ENCODE results near the gene RTN4RL2. TPM values are rescaled to one million over a fixed set of nuclear protein-coding genes. Genes with fewer than 3 reads are reported as not detected.

The RTN4RL2 gene
- total RNA-seq, 1 experiment from 2014 or later = 0.90 TPM

GRCh38 chr11:57419146-57419545 is 41.2 kb upstream of the RTN4RL2 start:
- ChIA-PET CTCF (no interaction called here), POLR2A (no interaction called here)
- H3K27ac ChIP-seq (ENCODE audit: low read length) = no peak overlapping the region
- BruUV-seq (replicated peaks) = no TSS peak
- in situ Hi-C loops (cut with HindIII; ENCODE audit: low pct_unique_long_range_greater_than_20kb, low sequenced_read_pairs) = no loop called here
- intact Hi-C loops (cut with micrococcal nuclease; ENCODE audit: unreplicated experiment) = no loop called here
- DNase-seq (ENCODE audit: low read depth, low spot score) = no peak
- no peak overlapping the region for H3K4me3 ChIP-seq (ENCODE audit: low read depth in 2 of 2, low read length in 2 of 2)
- no peaks in the 10 kb centered on the region for H3K4me1 ChIP-seq (ENCODE audit: control insufficient read depth, insufficient read depth, low read length)
- no peaks in the 10 kb centered on the region for H3K9me3 ChIP-seq (ENCODE audit: control insufficient read depth, insufficient read depth, low read depth, low read length)
- TF ChIP-seq TCF7L2 (IDR thresholded peaks at IDR 0.05; ENCODE audit: low read depth, low read length) (no peak), SIN3A (IDR thresholded peaks at IDR 0.05; ENCODE audit: borderline replicate concordance, insufficient read depth, low read depth, low read length) (no peak), POLR2AphosphoS5 (IDR thresholded peaks at IDR 0.05; ENCODE audit: low read depth, low read length) (no peak), CTCF (IDR thresholded peaks at IDR 0.05) (no peak), REST (IDR thresholded peaks at IDR 0.05; ENCODE audit: insufficient read depth in 1 of 2, low read depth in 2 of 2, low read length in 1 of 2) (no peak)
- ATAC-seq = no peak
- no peaks in the 10 kb centered on the region for H3K36me3 ChIP-seq (ENCODE audit: control insufficient read depth, insufficient read depth, low read length)
- no peaks in the 10 kb centered on the region for H3K27me3 ChIP-seq (ENCODE audit: control insufficient read depth, insufficient read depth, low read length)

DNA sequence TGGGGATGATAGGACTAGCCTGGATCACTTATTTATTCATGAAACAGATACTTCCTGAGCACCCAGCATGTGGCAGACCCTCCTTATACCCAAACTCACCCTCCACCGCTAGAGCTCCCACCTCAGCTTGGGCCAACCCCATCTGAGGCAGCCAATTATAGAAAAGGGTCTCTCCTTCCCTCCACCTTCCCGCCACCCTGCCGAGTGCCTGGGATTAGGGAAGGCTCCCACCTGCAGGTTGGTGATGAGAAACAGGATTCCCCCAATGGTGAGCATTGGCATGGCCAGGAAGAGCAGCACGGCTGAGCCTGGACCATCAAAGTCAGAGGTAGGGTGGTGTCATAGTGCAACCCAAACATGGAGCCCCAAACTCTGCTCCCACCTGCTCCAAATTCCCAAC is 39.3 kb upstream of the RTN4RL2 start:
- ATAC-seq = no peak
- POLR2A ChIA-PET = no interaction called here
- intact Hi-C loops (cut with micrococcal nuclease; ENCODE audit: unreplicated experiment) = no loop called here
- no peak for DNase-seq (ENCODE audit: low read depth, low spot score)
- H3K27me3 ChIP-seq (ENCODE audit: control insufficient read depth, insufficient read depth, low read length) = no peaks in the 10 kb centered on the region
- CTCF ChIA-PET = no interaction called here
- H3K4me1 ChIP-seq (ENCODE audit: control insufficient read depth, insufficient read depth, low read length) = no peaks in the 10 kb centered on the region
- in situ Hi-C loops (cut with HindIII; ENCODE audit: low pct_unique_long_range_greater_than_20kb, low sequenced_read_pairs) = no loop called here
- no TSS peak for BruUV-seq (replicated peaks)
- H3K36me3 ChIP-seq (ENCODE audit: control insufficient read depth, insufficient read depth, low read length) = no peaks in the 10 kb centered on the region
- no peak overlapping the region for H3K27ac ChIP-seq (ENCODE audit: low read length)
- H3K4me3 ChIP-seq (ENCODE audit: low read depth in 2 of 2, low read length in 2 of 2) = no peak overlapping the region
- no peak for TF ChIP-seq POLR2AphosphoS5 (IDR thresholded peaks at IDR 0.05; ENCODE audit: low read depth, low read length)
- no peaks in the 10 kb centered on the region for H3K9me3 ChIP-seq (ENCODE audit: control insufficient read depth, insufficient read depth, low read depth, low read length)

GRCh38 chr11:57421805-57422204 is 38.5 kb upstream of the RTN4RL2 start:
- ChIA-PET POLR2A (no interaction called here), CTCF (no interaction called here)
- H3K4me1 ChIP-seq (ENCODE audit: control insufficient read depth, insufficient read depth, low read length) = peaks cover 5% of the 10 kb centered on the region
- TF ChIP-seq TCF7L2 (IDR thresholded peaks at IDR 0.05; ENCODE audit: low read depth, low read length) = no peak
- TF ChIP-seq POLR2AphosphoS5 (IDR thresholded peaks at IDR 0.05; ENCODE audit: low read depth, low read length) = no peak
- no peak for TF ChIP-seq CTCF (IDR thresholded peaks at IDR 0.05)
- DNase-seq (ENCODE audit: low read depth, low spot score) = no peak
- intact Hi-C loops (cut with micrococcal nuclease; ENCODE audit: unreplicated experiment) = no loop called here
- no peaks in the 10 kb centered on the region for H3K27me3 ChIP-seq (ENCODE audit: control insufficient read depth, insufficient read depth, low read length)
- H3K36me3 ChIP-seq (ENCODE audit: control insufficient read depth, insufficient read depth, low read length) = no peaks in the 10 kb centered on the region
- H3K9me3 ChIP-seq (ENCODE audit: control insufficient read depth, insufficient read depth, low read depth, low read length) = no peaks in the 10 kb centered on the region
- H3K4me3 ChIP-seq (ENCODE audit: low read depth in 2 of 2, low read length in 2 of 2) = no peak overlapping the region
- no TSS peak for BruUV-seq (replicated peaks)
- H3K27ac ChIP-seq (ENCODE audit: low read length) = no peak overlapping the region
- in situ Hi-C loops (cut with HindIII; ENCODE audit: low pct_unique_long_range_greater_than_20kb, low sequenced_read_pairs) = no loop called here
- ATAC-seq = no peak
